Activated CD8-positive, alpha-beta memory T cell treated with anti-CD3 and anti-CD28 coated beads, Interleukin-2, amount 50 U/mL, for 24 hours (primary cell): ENCODE results near the gene TGFB1I1.
"Not testable (repeated sequence)": the region's sequence is repeated elsewhere in the genome, so short reads cannot be mapped to it uniquely, and the experiment has no call there.

ENCODE experiments used
- DNase-seq: peaks from one replicate; pipeline ENCODE4 v3.0.0-alpha.2; 2020; ENCODE audit errors: extremely low read depth

Gene TGFB1I1

GRCh38 chr16:31471875-31472708, at the start of gene TGFB1I1:
TGFB1I1 (plus strand) TSS chr16:31472152; CDS start chr16:31472189, 37 bp downstream.
- no peak for DNase-seq

GRCh38 chr16:31423241-31423640, 48.7 kb upstream of the TGFB1I1 start:
- DNase-seq = no peak

- no peak for DNase-seq
These were observed 48.2 kb upstream of the TGFB1I1 start for GRCh38 chr16:31423801-31424200.

GRCh38 chr16:31427441-31428278, 44.3 kb upstream of the TGFB1I1 start:
- peak; percentile 19 for DNase-seq

GRCh38 chr16:31428279-31428597, 43.7 kb upstream of the TGFB1I1 start, which contains the start of gene COX6A2:
COX6A2 (minus strand) TSS chr16:31428360; CDS start chr16:31428325, 35 bp downstream.
- DNase-seq = no peak

- no peak for DNase-seq
These were observed 43.2 kb upstream of the TGFB1I1 start for GRCh38 chr16:31428638-31429247.

- DNase-seq = no peak
These were observed 42.6 kb upstream of the TGFB1I1 start for GRCh38 chr16:31429314-31429713.

GRCh38 chr16:31429796-31430195, 42.2 kb upstream of the TGFB1I1 start:
- no peak for DNase-seq

- no peak for DNase-seq
These were observed 41.4 kb upstream of the TGFB1I1 start for GRCh38 chr16:31430380-31431052.

GRCh38 chr16:31435341-31436220, 36.4 kb upstream of the TGFB1I1 start:
- no peak for DNase-seq

GRCh38 chr16:31436221-31437045, 35.5 kb upstream of the TGFB1I1 start:
- no peak for DNase-seq

GRCh38 chr16:31438414-31438813, 33.5 kb upstream of the TGFB1I1 start:
- DNase-seq = no peak

GRCh38 chr16:31439023-31439422, 32.9 kb upstream of the TGFB1I1 start:
- not testable (repeated sequence) for DNase-seq

- no peak for DNase-seq
These were observed 32.4 kb upstream of the TGFB1I1 start for GRCh38 chr16:31439519-31439918.

- DNase-seq = no peak
These were observed 31.3 kb upstream of the TGFB1I1 start for GRCh38 chr16:31440516-31441184.

- no peak for DNase-seq
These were observed 30.0 kb upstream of the TGFB1I1 start for GRCh38 chr16:31441956-31442355.

GRCh38 chr16:31445931-31446330, 26.0 kb upstream of the TGFB1I1 start:
- not testable (repeated sequence) for DNase-seq

GRCh38 chr16:31451201-31451600, 20.8 kb upstream of the TGFB1I1 start:
- DNase-seq = no peak

- DNase-seq = no peak
These were observed 20.1 kb upstream of the TGFB1I1 start for GRCh38 chr16:31451681-31452351.
